SK-N-SH treated with all-trans-retinoic acid at 6 μM for 48 hours (cell line): Measurements from ENCODE around the gene STEAP2.

Experiments
- ARNTL ChIP-seq: fragments of 450-650 bp; formaldehyde crosslinking; IDR thresholded peaks from 2 replicates; pipeline ENCODE4 v1.5.0; 2020; ENCODE audit warnings: low read depth, mild to moderate bottlenecking, moderate library complexity, borderline replicate concordance
- BACH2 ChIP-seq: fragments of 250-450 bp; sonication (Bioruptor Pico); IDR thresholded peaks from 2 replicates; pipeline ENCODE4 v1.9.0; 2021; ENCODE audit warnings: mild to moderate bottlenecking, borderline replicate concordance
- ISL1 ChIP-seq: fragments of 250-450 bp; sonication (Bioruptor Pico); IDR thresholded peaks from 2 replicates; pipeline ENCODE4 v2.1.2; 2022; ENCODE audit warnings: mild to moderate bottlenecking, moderate library complexity
- RARB ChIP-seq: fragments of 250-450 bp; sonication (Bioruptor Pico); IDR thresholded peaks from 2 replicates; pipeline ENCODE4 v1.8.0; 2021; ENCODE audit warnings: mild to moderate bottlenecking, moderate library complexity
- TCF4 ChIP-seq: fragments of 250-450 bp; sonication (Bioruptor Pico); IDR thresholded peaks from 2 replicates; pipeline ENCODE4 v1.8.0; 2021; ENCODE audit warnings: mild to moderate bottlenecking, moderate library complexity, borderline replicate concordance
- TOX ChIP-seq: fragments of 250-450 bp; sonication (Bioruptor Pico); IDR thresholded peaks from 2 replicates; pipeline ENCODE4 v1.8.0; 2021; ENCODE audit warnings: mild to moderate bottlenecking, moderate library complexity, borderline replicate concordance
- ZC3H10 ChIP-seq: fragments of 250-450 bp; sonication (Bioruptor Pico); IDR thresholded peaks from 2 replicates; pipeline ENCODE4 v1.5.1; 2021; ENCODE audit warnings: mild to moderate bottlenecking, moderate library complexity
- TF ChIP-seq, protein P1 (sequence below): fragments of 250-450 bp; sonication (Bioruptor Pico); IDR thresholded peaks from 2 replicates; pipeline ENCODE4 v1.8.0; 2020; ENCODE audit warnings: mild to moderate bottlenecking, moderate library complexity, borderline replicate concordance
- TF ChIP-seq, protein P2 (sequence below): fragments of 250-450 bp; sonication (Bioruptor Pico); IDR thresholded peaks from 2 replicates; pipeline ENCODE4 v1.8.0; 2021; ENCODE audit warnings: low read depth, mild to moderate bottlenecking, moderate library complexity, borderline replicate concordance
- TF ChIP-seq, protein P3 (sequence below): fragments of 250-450 bp; sonication (Bioruptor Pico); IDR thresholded peaks from 2 replicates; pipeline ENCODE4 v1.5.1; 2020; ENCODE audit warnings: low read depth, mild to moderate bottlenecking, moderate library complexity

GRCh38 chr7:90246171-90246570 is 34.6 kb downstream of the STEAP2 start:
- TF ChIP-seq BACH2 (no peak), ISL1 (CRISPR knock-in tag) (no peak), RARB (CRISPR knock-in tag) (no peak), ARNTL (no peak), TOX (CRISPR knock-in tag) (no peak), ZC3H10 (CRISPR knock-in tag) (no peak), TCF4 (CRISPR knock-in tag) (no peak)
- TF ChIP-seq, protein P1, sequence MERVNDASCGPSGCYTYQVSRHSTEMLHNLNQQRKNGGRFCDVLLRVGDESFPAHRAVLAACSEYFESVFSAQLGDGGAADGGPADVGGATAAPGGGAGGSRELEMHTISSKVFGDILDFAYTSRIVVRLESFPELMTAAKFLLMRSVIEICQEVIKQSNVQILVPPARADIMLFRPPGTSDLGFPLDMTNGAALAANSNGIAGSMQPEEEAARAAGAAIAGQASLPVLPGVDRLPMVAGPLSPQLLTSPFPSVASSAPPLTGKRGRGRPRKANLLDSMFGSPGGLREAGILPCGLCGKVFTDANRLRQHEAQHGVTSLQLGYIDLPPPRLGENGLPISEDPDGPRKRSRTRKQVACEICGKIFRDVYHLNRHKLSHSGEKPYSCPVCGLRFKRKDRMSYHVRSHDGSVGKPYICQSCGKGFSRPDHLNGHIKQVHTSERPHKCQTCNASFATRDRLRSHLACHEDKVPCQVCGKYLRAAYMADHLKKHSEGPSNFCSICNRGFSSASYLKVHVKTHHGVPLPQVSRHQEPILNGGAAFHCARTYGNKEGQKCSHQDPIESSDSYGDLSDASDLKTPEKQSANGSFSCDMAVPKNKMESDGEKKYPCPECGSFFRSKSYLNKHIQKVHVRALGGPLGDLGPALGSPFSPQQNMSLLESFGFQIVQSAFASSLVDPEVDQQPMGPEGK (CRISPR knock-in tag), result no peak
- TF ChIP-seq, protein P2, sequence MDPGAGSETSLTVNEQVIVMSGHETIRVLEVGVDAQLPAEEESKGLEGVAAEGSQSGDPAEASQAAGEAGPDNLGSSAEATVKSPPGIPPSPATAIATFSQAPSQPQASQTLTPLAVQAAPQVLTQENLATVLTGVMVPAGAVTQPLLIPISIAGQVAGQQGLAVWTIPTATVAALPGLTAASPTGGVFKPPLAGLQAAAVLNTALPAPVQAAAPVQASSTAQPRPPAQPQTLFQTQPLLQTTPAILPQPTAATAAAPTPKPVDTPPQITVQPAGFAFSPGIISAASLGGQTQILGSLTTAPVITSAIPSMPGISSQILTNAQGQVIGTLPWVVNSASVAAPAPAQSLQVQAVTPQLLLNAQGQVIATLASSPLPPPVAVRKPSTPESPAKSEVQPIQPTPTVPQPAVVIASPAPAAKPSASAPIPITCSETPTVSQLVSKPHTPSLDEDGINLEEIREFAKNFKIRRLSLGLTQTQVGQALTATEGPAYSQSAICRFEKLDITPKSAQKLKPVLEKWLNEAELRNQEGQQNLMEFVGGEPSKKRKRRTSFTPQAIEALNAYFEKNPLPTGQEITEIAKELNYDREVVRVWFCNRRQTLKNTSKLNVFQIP (CRISPR knock-in tag), result no peak
- TF ChIP-seq, protein P3, sequence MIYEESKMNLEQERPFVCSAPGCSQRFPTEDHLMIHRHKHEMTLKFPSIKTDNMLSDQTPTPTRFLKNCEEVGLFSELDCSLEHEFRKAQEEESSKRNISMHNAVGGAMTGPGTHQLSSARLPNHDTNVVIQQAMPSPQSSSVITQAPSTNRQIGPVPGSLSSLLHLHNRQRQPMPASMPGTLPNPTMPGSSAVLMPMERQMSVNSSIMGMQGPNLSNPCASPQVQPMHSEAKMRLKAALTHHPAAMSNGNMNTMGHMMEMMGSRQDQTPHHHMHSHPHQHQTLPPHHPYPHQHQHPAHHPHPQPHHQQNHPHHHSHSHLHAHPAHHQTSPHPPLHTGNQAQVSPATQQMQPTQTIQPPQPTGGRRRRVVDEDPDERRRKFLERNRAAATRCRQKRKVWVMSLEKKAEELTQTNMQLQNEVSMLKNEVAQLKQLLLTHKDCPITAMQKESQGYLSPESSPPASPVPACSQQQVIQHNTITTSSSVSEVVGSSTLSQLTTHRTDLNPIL (CRISPR knock-in tag), result no peak
